OCI-LY7 (cell line): Measurements from ENCODE around the gene CDH6. TPM values are rescaled to one million over a fixed set of nuclear protein-coding genes. Genes with fewer than 3 reads are reported as not detected.
"Not testable (repeated sequence)": the region's sequence is repeated elsewhere in the genome, so short reads cannot be mapped to it uniquely, and the experiment has no call there.

Experiments used
- BruUV-seq: library from RNA; stranded (reverse); fragments of 400-500 nt; replicated peaks from 2 replicates; lab custom pipeline; 2021; lab: Mats Ljungman, UMichigan
- CTCF ChIA-PET: fragments of 300-600 bp; sonication (Branson Sonifier 250); formaldehyde crosslinking; loops from one replicate; lab custom pipeline; 2022; ENCODE audit warnings: antibody characterized with exemption; ENCODE audit not compliant: unreplicated experiment; lab: Charles Lee
- POLR2A ChIA-PET: fragments of 300-600 bp; sonication (Branson Sonifier 250); formaldehyde crosslinking; loops from one replicate; lab custom pipeline; 2022; ENCODE audit warnings: antibody characterized with exemption; lab: Charles Lee
- DNase-seq: peaks from one replicate; pipeline ENCODE4 v3.0.0-alpha.2; 2015; ENCODE audit warnings: low spot score
- H2AFZ ChIP-seq: fragments of 200-600 bp; sonication (generic), shearing (Covaris generic); 2 replicates; pipeline ENCODE4 v1.6.1; 2014; ENCODE audit warnings: mild to moderate bottlenecking, antibody characterized with exemption, low read length, moderate library complexity
- H3K27ac ChIP-seq: fragments of 200-600 bp; sonication (generic); 2 replicates; pipeline ENCODE4 v1.5.1; 2014; ENCODE audit warnings: mixed run types, low read depth, mild to moderate bottlenecking, moderate library complexity, low read length, inconsistent platforms; ENCODE audit not compliant: poor library complexity, severe bottlenecking
- H3K36me3 ChIP-seq: fragments of 200-600 bp; sonication (generic); 2 replicates; pipeline ENCODE4 v1.6.1; 2014; ENCODE audit warnings: mild to moderate bottlenecking, antibody characterized with exemption, low read length, moderate library complexity, mixed read lengths; ENCODE audit not compliant: insufficient read depth
- H3K4me1 ChIP-seq: fragments of 200-600 bp; sonication (generic); 2 replicates; pipeline ENCODE4 v1.5.1; 2014; ENCODE audit warnings: mild to moderate bottlenecking, low read length; ENCODE audit not compliant: insufficient read depth, poor library complexity, severe bottlenecking
- H3K4me2 ChIP-seq: fragments of 200-600 bp; sonication (generic); 2 replicates; pipeline ENCODE4 v1.6.1; 2014; ENCODE audit warnings: mild to moderate bottlenecking, low read length
- H3K4me3 ChIP-seq: fragments of 200-600 bp; sonication (generic); 2 replicates; pipeline ENCODE4 v1.5.1; 2014; ENCODE audit warnings: mild to moderate bottlenecking, low read depth, low read length; ENCODE audit not compliant: poor library complexity, severe bottlenecking
- H3K79me2 ChIP-seq: fragments of 200-600 bp; sonication (generic); 2 replicates; pipeline ENCODE4 v1.6.1; 2016; ENCODE audit warnings: low read depth, mild to moderate bottlenecking, low read length, moderate library complexity, mixed read lengths; ENCODE audit not compliant: insufficient read depth
- H3K9me2 ChIP-seq: fragments of 200-600 bp; sonication (generic); 2 replicates; pipeline ENCODE4 v1.6.1; 2016; ENCODE audit warnings: mild to moderate bottlenecking, low read length, mixed read lengths; ENCODE audit not compliant: insufficient read depth
- H3K9me3 ChIP-seq: fragments of 200-600 bp; sonication (generic); 2 replicates; pipeline ENCODE4 v1.6.1; 2014; ENCODE audit warnings: mild to moderate bottlenecking, mixed run types, low read length, mixed read lengths
- H4K20me1 ChIP-seq: fragments of 200-600 bp; sonication (generic); 2 replicates; pipeline ENCODE4 v1.6.1; 2014; ENCODE audit warnings: mild to moderate bottlenecking, antibody characterized with exemption, low read length, moderate library complexity, mixed read lengths; ENCODE audit not compliant: insufficient read depth
- EZH2phosphoT487 ChIP-seq: fragments of 200-600 bp; sonication (generic); IDR thresholded peaks from 2 replicates; pipeline ENCODE4 v1.6.1; 2018; ENCODE audit warnings: low read depth, borderline replicate concordance, mild to moderate bottlenecking, mixed run types, antibody characterized with exemption, low read length, moderate library complexity, mixed read lengths
- intact Hi-C: fragments of 100-400 bp; cut with micrococcal nuclease; formaldehyde crosslinking; loops from one replicate; pipeline ENCODE4 v1.10.0; 2022; ENCODE audit not compliant: unreplicated experiment
- total RNA-seq, 2 experiments: library from RNA; depleted of rRNA in 1 of 2; stranded (reverse); fragments of >200 nt in 1 of 2; shearing (Covaris generic) in 1 of 2; gene quantifications; 2 replicates each; pipeline ENCODE4 v1.2.3, GENCODE V29; 2014 to 2022
- TF ChIP-seq, protein P1 (sequence below): fragments of 200-600 bp; sonication (generic); conservative IDR thresholded peaks from 2 replicates; pipeline ENCODE4 v1.5.1; 2014; ENCODE audit warnings: mild to moderate bottlenecking, antibody characterized with exemption, low read length, moderate library complexity, mixed read lengths

The CDH6 gene
- total RNA-seq, 2 experiments from 2014 or later, result not detected

DNA sequence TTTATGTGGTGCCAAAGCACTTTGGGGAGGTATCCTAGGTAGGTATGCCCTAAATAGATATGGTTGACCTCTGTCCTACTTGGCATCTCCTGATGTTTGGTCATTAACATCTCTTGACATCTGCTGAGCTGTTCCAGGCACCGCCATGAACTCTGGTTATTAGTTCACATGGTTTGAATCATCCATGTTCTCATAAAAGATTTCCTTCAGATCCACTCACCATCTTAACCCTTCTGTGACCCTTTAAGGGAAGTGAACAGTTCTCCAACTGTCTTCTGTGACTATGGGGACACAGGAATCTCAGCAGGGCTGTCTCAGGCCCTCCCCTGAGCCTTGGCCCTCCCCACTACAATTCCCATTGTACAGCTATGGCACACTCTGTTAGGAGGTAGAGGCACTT, 167.7 kb downstream of the CDH6 start:
- CTCF ChIA-PET, result no interaction called here

DNA sequence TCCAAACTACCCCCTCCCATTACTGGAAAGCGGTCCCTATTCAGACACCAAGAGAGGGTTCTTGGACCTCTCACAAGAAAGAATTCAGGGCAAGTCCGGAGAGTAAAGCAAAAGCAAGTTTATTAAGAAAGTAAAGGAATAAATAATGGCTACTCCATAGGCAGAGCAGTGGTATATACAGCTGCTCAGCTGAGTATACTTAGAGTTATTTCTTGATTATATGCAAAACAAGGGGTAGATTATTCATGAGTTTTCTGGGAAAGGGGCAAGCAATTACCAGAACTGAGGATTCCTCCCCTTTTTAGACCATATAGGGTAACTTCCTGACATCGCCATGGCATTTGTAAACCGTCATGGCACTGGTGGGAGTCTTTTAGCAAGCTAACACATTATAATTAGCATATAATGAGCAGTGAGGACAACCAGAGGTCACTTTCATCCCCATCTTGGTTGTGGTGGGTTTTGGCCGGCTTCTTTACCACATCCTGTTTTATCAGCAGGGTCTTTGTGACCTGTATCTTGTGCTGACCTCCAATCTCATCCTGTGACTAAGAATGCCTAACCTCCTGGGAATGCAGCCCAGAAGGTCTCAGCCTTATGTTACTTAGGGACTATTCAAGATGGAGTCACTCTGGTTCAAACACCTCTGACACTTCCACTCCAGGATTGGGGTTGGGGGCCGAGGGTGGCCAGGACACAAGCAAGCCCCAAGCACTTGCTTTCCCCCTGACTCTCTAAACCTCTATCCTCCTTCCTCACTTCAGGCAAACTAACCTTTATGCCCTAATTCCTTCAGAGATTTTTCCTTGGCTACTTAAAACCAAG, 168.4 kb downstream of the CDH6 start:
- H3K4me3 ChIP-seq, H3K36me3 ChIP-seq, H3K79me2 ChIP-seq, H3K4me2 ChIP-seq, DNase-seq, intact Hi-C loops, H3K4me1 ChIP-seq, H3K9me2 ChIP-seq, H3K27ac ChIP-seq, H3K9me3 ChIP-seq, H4K20me1 ChIP-seq, BruUV-seq, H2AFZ ChIP-seq, CTCF ChIA-PET, POLR2A ChIA-PET: not testable (repeated sequence)

More for the DNA sequence above, 167.7 kb downstream of the CDH6 start:
- Histone ChIP-seq H3K9me3 (no peaks in the 10 kb centered on the region), H3K4me3 (no peak overlapping the region), H3K4me1 (no peaks in the 10 kb centered on the region), H3K27ac (no peak overlapping the region), H4K20me1 (no peaks in the 10 kb centered on the region), H3K36me3 (no peaks in the 10 kb centered on the region), H3K79me2 (no peaks in the 10 kb centered on the region), H3K9me2 (no peaks in the 10 kb centered on the region), H2AFZ (no peak overlapping the region), H3K4me2 (no peak overlapping the region)
- TF ChIP-seq EZH2phosphoT487, result no peak
- TF ChIP-seq, protein P1, sequence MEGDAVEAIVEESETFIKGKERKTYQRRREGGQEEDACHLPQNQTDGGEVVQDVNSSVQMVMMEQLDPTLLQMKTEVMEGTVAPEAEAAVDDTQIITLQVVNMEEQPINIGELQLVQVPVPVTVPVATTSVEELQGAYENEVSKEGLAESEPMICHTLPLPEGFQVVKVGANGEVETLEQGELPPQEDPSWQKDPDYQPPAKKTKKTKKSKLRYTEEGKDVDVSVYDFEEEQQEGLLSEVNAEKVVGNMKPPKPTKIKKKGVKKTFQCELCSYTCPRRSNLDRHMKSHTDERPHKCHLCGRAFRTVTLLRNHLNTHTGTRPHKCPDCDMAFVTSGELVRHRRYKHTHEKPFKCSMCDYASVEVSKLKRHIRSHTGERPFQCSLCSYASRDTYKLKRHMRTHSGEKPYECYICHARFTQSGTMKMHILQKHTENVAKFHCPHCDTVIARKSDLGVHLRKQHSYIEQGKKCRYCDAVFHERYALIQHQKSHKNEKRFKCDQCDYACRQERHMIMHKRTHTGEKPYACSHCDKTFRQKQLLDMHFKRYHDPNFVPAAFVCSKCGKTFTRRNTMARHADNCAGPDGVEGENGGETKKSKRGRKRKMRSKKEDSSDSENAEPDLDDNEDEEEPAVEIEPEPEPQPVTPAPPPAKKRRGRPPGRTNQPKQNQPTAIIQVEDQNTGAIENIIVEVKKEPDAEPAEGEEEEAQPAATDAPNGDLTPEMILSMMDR, result no peak
- BruUV-seq, result no TSS peak
- POLR2A ChIA-PET, result no interaction called here
- no peak for DNase-seq
- intact Hi-C loops, result no loop called here

DNA sequence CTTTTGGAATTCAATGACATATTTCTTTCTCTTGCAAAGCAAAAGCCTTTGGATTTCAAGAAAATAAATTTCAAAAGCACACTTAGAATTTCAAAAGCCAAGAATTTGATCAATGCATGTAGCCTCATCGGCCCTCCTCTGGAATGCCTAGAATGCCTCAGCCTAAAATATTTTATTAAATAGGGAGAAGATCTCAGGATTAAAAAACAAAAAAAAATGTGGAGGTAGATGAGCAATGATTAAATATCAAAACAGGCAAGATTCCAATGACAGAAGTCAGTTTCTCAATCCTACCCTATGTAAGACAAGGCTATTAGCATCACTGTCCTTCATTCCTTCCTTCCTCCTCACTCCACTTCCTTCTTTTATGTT, 169.0 kb downstream of the CDH6 start:
- H3K4me1 ChIP-seq, result no peaks in the 10 kb centered on the region
- ChIA-PET POLR2A (no interaction called here), CTCF (no interaction called here)
- no peaks in the 10 kb centered on the region for H4K20me1 ChIP-seq
- H3K27ac ChIP-seq, result no peak overlapping the region
- no peaks in the 10 kb centered on the region for H3K9me3 ChIP-seq
- intact Hi-C loops, result no loop called here
- no peak for DNase-seq
- H3K9me2 ChIP-seq, result no peaks in the 10 kb centered on the region
- H3K79me2 ChIP-seq, result no peaks in the 10 kb centered on the region
- no peak overlapping the region for H3K4me2 ChIP-seq
- no peak for TF ChIP-seq EZH2phosphoT487
- H2AFZ ChIP-seq, result no peak overlapping the region
- no TSS peak for BruUV-seq
- no peaks in the 10 kb centered on the region for H3K36me3 ChIP-seq
- no peak overlapping the region for H3K4me3 ChIP-seq
